ENCODE measurements around the gene SAYSD1. TPM values are rescaled to one million over a fixed set of nuclear protein-coding genes. Genes with fewer than 3 reads are reported as not detected.
A peak's percentile ranks its signal among the peaks of the same experiment; 100 is the strongest.
"Not testable (repeated sequence)": the region's sequence is repeated elsewhere in the genome, so short reads cannot be mapped to it uniquely, and the experiment has no call there.

The SAYSD1 gene, protein sequence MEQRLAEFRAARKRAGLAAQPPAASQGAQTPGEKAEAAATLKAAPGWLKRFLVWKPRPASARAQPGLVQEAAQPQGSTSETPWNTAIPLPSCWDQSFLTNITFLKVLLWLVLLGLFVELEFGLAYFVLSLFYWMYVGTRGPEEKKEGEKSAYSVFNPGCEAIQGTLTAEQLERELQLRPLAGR
- total RNA-seq: 10 to 100 TPM; 11.3 TPM

DNA sequence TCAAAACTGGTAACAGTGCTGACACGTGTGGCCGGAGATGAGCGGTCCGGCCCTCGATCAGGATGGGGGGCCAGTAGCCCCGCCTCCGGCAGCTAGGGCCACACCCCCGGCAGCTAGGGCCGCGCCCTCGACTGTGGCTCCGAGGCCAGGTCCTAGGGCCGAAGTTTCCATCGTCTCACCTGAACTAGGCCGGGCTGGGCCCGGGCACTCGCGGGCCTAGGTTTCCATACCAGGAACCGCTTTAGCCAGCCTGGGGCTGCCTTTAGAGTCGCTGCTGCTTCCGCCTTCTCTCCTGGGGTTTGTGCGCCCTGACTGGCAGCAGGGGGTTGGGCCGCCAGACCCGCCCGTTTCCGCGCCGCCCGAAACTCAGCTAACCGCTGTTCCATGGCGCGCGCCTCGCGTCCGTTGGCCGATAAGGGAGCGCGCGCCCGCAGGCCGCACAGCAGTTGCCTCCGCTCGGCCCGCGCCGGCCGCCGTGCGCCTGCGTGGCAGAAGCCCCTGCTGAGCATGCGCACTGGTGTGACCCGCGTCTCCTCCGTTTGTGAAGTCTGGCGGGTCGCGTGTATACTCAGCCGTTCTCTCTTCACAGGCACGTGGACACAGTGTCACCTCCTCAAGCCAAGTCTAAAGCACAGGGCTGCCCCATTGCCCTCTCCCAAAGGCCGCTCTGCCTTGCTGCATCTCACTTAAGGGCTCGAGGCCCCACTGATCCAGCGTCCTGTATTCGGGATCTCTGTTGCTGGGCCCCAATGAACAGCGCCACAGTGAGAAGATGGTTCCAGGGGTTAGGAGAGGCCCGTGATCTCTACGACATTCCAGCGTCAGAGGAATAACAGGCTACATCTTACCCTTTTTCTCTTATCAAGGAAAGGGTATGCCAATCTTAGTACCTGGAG, at the start of gene SAYSD1:
TSS of gene SAYSD1 (minus strand) at position 483 of the 896 bp plus-strand sequence. CDS start at position 386, 97 bp downstream.
- no peaks in the 10 kb centered on the region for H3K9me3 Mint-ChIP-seq
- H3K27ac Mint-ChIP-seq: peak within 1 kb of the TSS; percentile 96
- peak; percentile 97 for DNase-seq
- no peaks in the 10 kb centered on the region for H3K27me3 Mint-ChIP-seq
- H3K4me3 Mint-ChIP-seq: peak within 1 kb of the TSS; percentile 90
- H3K36me3 Mint-ChIP-seq: peaks cover 21% of the 10 kb centered on the region
- H3K4me1 Mint-ChIP-seq: peaks cover 53% of the 10 kb centered on the region

DNA sequence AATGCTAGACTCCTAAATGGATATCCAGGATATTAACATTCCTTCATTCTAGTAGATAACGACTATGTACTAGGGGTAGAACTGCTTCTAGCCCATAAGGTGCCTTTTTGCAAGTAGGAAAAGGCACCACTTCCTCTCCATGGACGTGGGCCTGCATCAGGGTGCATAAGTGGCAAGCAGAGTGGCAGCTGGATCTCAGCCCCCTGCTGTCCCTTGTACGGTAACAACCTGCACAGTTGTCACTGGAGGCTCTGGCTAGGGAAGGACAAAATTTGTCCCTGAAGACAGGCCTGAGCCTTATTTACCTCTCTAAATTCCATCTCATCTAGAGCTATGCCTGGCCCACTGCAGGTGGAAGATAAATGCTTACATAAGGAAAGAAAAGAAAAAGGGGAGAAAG, 42.5 kb upstream of the SAYSD1 start:
- no peak for DNase-seq
- H3K9me3 Mint-ChIP-seq: peaks cover 4% of the 10 kb centered on the region
- H3K36me3 Mint-ChIP-seq: peaks cover 7% of the 10 kb centered on the region
- peaks cover 28% of the 10 kb centered on the region for H3K4me1 Mint-ChIP-seq
- no peaks in the 10 kb centered on the region for H3K27me3 Mint-ChIP-seq
- no peak overlapping the region for H3K4me3 Mint-ChIP-seq
- no peak overlapping the region for H3K27ac Mint-ChIP-seq

DNA sequence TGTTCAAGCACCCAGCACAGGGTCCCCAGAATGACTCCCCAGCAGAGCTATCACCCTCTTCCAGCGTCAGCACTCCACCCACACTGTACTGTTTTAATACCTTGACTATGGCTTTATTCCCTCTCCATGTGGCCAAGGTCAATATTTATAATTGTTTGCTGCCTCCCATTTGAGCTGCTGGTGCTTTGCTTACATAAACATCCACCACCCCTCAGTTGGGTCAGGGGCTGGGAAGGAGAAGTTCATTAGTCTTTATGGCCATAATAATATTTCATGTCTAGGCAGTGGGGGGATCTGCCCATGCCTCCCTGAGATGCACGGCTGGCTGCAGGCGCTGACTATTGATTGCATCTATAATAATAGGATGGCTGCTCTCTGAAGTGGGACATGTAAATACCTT, 41.8 kb upstream of the SAYSD1 start:
- peaks cover 35% of the 10 kb centered on the region for H3K4me1 Mint-ChIP-seq
- peaks cover 4% of the 10 kb centered on the region for H3K9me3 Mint-ChIP-seq
- no peak for DNase-seq
- no peak overlapping the region for H3K4me3 Mint-ChIP-seq
- H3K36me3 Mint-ChIP-seq: peaks cover 7% of the 10 kb centered on the region
- H3K27me3 Mint-ChIP-seq: no peaks in the 10 kb centered on the region
- H3K27ac Mint-ChIP-seq: no peak overlapping the region

DNA sequence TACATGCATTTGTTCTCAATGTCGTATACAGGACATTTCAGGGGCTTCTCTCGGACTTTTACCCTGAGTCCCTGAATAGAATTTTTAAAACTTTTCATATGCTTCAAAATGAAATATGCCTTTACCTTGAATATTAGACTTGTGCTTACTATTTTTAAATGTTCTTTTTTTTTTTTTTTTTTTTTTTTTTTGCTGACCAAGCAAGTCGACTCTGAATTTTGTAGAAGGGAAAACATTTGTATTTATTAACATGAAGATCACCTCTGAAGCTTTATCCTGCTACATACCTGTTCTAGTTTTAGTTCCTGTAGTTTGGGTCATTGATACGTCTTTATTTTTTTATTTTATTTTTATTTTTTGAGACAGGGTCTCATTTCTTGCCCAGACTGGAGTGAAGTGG, 39.7 kb upstream of the SAYSD1 start:
- peaks cover 7% of the 10 kb centered on the region for H3K36me3 Mint-ChIP-seq
- H3K4me3 Mint-ChIP-seq: no peak overlapping the region
- H3K27me3 Mint-ChIP-seq: peaks cover 2% of the 10 kb centered on the region
- H3K27ac Mint-ChIP-seq: peak overlapping the region; percentile 79
- H3K4me1 Mint-ChIP-seq: peaks cover 49% of the 10 kb centered on the region
- DNase-seq: no peak
- peaks cover 4% of the 10 kb centered on the region for H3K9me3 Mint-ChIP-seq

DNA sequence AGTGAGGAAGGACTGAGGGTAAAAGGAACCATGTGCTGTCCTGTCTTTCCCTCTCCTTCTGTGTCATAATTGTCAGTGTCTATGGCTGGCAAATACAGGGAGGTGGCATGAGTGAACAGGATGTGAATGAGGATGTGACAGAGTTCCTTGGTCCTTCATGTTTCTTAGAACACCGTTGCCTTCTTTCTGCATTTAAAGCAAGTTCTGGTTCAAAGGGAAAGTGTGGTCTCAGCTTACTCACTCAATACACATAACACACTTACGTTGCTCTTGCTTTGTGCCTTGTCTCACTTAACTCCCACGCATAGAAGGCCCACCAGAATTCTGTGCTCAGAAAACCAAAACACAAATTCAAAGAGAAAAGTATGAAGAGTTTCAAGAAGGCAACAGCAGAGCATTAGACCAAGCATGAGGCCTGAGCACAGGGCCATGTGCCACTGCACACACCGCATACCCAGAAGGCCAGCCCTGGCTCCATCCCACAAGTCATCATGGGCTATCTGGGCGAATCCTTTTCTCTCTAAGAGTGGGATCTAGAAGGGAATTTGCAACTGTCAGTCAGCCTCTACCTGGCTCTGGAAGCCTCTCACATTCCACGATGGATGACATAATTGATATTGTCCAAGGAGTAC, 38.9 kb upstream of the SAYSD1 start:
- Mint-ChIP-seq H3K27ac (peak overlapping the region; percentile 79), H3K4me3 (no peak overlapping the region), H3K36me3 (peaks cover 2% of the 10 kb centered on the region), H3K27me3 (peaks cover 6% of the 10 kb centered on the region), H3K9me3 (peaks cover 1% of the 10 kb centered on the region), H3K4me1 (peaks cover 53% of the 10 kb centered on the region)
- peak; percentile 48 for DNase-seq

DNA sequence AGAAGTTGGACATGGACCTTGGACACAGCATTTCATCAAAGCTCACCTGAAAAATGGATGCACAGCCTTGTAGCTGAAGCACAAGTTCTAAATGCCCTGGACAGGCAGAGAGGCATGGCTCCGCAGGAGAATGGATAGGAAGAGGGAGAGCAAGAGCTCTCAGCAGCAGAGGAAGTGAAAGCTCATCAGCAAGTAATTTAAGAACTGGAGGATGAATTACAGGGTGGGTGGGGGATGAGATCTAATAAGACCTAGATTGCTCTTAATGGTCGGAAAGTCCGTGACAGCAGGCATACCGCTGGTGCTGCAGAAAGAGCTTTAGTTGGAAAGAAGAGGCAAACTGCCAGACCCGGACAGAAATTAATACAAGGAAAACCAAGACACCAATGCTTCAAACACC, 37.3 kb upstream of the SAYSD1 start:
- DNase-seq: no peak
- Mint-ChIP-seq H3K9me3 (no peaks in the 10 kb centered on the region), H3K4me3 (no peak overlapping the region), H3K4me1 (peaks cover 53% of the 10 kb centered on the region), H3K27me3 (peaks cover 14% of the 10 kb centered on the region), H3K36me3 (no peaks in the 10 kb centered on the region), H3K27ac (no peak overlapping the region)

DNA sequence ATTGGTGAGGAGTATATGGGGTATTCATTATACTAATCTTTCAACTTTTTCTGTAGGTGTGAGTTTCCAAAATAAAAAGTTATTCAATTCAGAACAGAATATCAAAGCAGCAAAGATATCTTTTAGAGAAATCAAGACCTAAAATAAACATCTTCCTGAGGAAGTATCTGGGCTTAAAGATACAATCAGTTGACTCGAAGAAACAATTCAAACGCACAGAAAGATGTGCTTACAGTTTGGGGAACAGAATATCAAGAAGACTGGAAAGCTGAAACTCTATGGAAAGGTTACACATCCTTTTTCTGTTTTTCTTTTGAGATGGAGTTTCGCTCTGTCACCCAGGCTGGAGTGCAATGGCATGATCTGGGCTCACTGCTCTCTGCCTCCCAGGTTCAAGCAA, 36.2 kb upstream of the SAYSD1 start:
- peaks cover 14% of the 10 kb centered on the region for H3K27me3 Mint-ChIP-seq
- no peaks in the 10 kb centered on the region for H3K9me3 Mint-ChIP-seq
- peaks cover 49% of the 10 kb centered on the region for H3K4me1 Mint-ChIP-seq
- no peak overlapping the region for H3K27ac Mint-ChIP-seq
- H3K4me3 Mint-ChIP-seq: no peak overlapping the region
- no peak for DNase-seq
- H3K36me3 Mint-ChIP-seq: no peaks in the 10 kb centered on the region

DNA sequence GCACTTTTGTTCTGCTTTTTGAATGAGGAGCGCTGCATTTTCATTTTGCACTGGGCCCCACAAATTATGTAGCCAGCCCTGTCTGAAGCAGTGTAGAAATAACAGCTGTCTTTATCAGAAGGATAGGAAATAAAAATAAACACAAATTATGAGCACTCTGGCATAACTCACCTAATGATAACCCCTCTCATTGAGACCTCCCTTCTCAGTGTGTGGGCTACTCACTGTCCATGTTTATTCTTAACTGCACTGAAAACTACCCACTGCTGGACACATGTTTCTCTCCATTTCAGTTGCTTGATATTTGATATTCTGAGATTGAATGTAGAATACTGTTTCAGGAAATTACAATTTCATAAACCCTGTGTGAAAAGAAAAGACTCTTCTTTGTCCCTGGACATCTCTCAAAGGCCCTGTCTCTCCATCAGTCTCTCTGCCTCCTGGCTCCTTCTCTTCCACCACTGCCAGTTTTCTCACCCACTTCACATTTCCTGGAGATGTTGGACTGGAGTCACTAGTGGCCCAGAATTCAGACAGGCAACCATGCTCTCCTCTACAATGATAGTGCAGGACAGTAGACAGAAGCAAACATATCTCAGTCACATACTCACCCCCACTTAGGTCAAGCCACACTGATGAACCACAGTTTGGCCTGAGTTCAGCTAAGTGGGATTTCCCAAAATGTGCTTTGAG, 29.6 kb upstream of the SAYSD1 start:
- H3K27ac Mint-ChIP-seq: no peak overlapping the region
- H3K27me3 Mint-ChIP-seq: peaks cover 34% of the 10 kb centered on the region
- peaks cover 8% of the 10 kb centered on the region for H3K4me1 Mint-ChIP-seq
- DNase-seq: no peak
- H3K4me3 Mint-ChIP-seq: no peak overlapping the region
- H3K9me3 Mint-ChIP-seq: no peaks in the 10 kb centered on the region
- H3K36me3 Mint-ChIP-seq: no peaks in the 10 kb centered on the region

DNA sequence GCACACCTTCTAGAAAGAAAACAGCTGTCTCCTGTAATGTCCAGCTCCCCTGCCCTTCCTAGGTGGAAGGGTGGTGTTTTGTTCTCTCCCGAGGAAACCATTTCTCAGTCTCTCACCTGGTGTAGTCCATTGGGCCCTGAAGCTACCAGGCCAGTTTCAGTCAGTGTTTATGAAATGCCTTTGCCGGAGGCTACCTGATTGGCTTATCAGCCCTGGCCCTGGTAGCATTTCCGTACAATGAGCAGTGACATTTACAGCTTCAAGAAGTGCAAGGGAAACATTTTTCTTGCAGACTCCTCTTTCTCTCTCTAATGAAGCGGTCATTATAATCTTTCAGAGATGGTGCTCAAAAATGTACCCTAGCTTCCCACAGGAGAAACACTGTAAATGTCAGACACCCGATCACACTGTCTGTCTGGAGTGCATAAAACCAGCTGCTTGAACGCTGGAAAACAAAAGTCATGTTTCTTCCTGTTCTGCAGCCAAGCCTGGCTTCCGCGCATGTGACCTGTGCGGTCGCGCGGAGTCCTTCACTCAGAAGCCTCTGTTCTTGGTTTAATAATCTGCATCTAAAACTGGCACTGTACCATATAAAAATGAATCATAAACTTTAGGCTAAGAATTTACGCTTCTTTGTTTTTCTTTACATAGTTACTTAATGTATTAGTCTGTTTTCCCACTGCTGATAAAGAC, 28.4 kb upstream of the SAYSD1 start:
- Mint-ChIP-seq H3K27me3 (peaks cover 28% of the 10 kb centered on the region), H3K4me1 (peaks cover 5% of the 10 kb centered on the region), H3K4me3 (no peak overlapping the region), H3K36me3 (no peaks in the 10 kb centered on the region), H3K9me3 (peaks cover 2% of the 10 kb centered on the region), H3K27ac (no peak overlapping the region)
- DNase-seq: no peak

DNA sequence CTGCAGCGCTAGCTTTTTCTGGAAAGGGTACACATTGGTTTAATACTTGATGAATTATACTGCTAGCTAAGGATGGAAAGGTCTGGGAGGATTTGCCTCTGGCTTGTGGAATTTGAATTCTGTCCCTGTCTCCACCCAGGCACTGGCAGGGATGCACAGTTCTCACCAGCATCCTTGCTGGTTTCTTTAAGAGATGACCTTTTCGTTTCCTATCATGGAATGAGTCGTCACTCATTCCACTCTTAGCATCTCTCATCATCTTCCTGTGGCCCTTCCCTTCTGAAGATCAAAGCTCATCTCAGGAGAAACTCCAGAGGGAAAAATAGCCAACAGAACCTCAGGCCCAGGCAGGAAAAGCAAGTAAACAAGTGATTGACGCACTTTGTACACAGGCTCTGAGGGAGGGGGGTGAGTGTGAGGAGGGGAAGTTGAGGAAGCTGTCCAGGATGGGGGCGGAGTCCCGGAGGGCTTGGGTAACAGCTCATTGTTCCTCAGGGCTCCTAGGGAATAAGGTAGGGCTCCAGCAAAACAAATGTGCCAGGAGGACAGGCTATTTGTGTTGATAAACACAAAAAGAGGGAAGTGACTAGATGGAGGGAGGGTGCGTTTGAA, 25.7 kb upstream of the SAYSD1 start:
- Mint-ChIP-seq H3K9me3 (peaks cover 6% of the 10 kb centered on the region), H3K27me3 (peaks cover 29% of the 10 kb centered on the region), H3K4me1 (peaks cover 5% of the 10 kb centered on the region), H3K4me3 (no peak overlapping the region), H3K27ac (no peak overlapping the region), H3K36me3 (no peaks in the 10 kb centered on the region)
- no peak for DNase-seq

DNA sequence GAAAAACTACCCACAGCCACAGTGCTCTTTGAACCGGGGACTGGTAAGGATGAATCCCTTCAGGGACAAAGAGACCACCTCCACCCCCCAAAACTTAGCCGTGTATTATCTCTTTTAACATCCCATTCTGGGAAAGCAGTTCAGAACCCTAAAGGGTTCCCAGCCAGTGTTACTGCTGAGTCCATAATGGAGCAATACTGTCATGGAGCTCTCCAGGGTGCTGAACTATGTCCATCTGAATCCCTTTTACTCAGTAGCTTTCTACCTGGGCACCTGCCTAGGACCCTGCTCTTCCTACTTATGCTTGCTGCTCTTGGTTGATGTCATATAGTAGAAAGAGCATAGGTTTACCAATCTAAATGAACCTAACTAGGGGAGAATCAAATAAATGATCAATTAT, 22.3 kb upstream of the SAYSD1 start:
- Mint-ChIP-seq H3K36me3 (no peaks in the 10 kb centered on the region), H3K9me3 (peaks cover 6% of the 10 kb centered on the region), H3K27ac (no peak overlapping the region), H3K4me3 (no peak overlapping the region), H3K27me3 (peaks cover 23% of the 10 kb centered on the region), H3K4me1 (peaks cover 5% of the 10 kb centered on the region)
- peak; percentile 14 for DNase-seq

DNA sequence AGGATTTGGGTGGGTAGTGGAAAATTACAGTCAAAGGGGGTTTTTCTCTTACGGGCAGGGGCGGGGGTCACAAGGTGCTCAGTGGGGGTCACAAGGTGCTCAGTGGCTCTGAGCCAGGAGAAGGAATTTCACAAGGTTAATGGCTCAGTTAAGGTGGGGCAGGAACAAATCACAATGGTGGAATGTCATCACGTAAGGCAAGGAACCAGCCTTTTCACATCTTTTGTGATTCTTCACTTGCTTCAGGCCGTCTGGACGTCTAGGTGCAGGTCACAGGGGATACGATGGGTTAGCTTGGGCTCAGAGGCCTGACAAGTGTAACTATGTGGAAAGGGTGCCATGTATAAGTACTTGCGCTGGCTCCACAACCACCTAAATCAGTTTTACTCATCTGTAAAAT, 21.2 kb upstream of the SAYSD1 start:
- not testable (repeated sequence) for H3K36me3 Mint-ChIP-seq, DNase-seq, H3K4me3 Mint-ChIP-seq, H3K4me1 Mint-ChIP-seq, H3K27ac Mint-ChIP-seq, H3K9me3 Mint-ChIP-seq
- peaks cover 27% of the 10 kb centered on the region for H3K27me3 Mint-ChIP-seq

DNA sequence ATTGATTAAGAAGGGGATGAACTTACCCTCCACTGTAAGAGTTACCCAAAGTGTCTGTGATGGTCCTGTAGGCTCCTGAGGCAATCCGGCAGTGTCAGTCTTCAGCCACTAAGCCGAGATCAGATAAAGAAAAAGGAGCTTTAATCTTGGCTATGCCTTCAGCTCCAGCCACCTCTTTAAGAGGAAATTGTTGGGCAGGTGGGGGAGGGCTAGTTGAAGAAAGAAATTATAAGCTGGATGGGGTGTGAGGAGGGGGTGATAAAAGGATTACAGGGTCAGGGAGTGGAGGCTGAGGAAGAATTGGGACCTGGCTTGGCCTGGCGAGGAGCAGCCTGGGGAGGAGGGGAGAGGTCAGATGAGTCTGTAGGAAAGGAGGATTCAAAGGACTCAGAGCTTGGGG, 19.8 kb upstream of the SAYSD1 start:
- H3K4me3 Mint-ChIP-seq, H3K4me1 Mint-ChIP-seq: not testable (repeated sequence)

DNA sequence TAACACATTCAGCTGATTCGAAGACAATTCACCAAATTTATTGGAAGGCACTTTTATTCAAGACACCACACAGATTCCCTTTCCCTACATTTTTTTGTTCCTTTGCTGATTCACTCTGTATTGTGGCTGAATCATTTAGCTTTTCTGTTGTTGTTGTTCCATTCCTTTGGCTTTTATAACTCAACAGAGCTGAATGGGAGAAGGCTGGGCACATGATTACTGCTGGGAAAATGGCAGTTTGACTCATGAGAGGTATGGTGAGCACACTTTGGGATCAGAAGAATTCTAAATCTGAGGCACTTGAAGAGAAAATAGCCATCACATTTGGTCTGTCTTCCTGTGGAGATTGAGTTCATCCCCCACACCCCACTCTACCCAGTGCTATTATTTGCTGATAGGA, 15.7 kb upstream of the SAYSD1 start:
- Mint-ChIP-seq H3K4me1 (no peaks in the 10 kb centered on the region), H3K9me3 (peaks cover 2% of the 10 kb centered on the region), H3K27me3 (peaks cover 6% of the 10 kb centered on the region), H3K36me3 (no peaks in the 10 kb centered on the region), H3K27ac (no peak overlapping the region), H3K4me3 (no peak overlapping the region)
- no peak for DNase-seq

More for the DNA sequence above, 19.8 kb upstream of the SAYSD1 start:
- H3K27ac Mint-ChIP-seq, DNase-seq, H3K9me3 Mint-ChIP-seq, H3K36me3 Mint-ChIP-seq: not testable (repeated sequence)
- H3K27me3 Mint-ChIP-seq: peaks cover 13% of the 10 kb centered on the region
